H54 (cell line): ENCODE results near the gene ABHD17C.
A peak's percentile ranks its signal among the peaks of the same experiment; 100 is the strongest.
"Not testable (repeated sequence)": the region's sequence is repeated elsewhere in the genome, so short reads cannot be mapped to it uniquely, and the experiment has no call there.

Source experiments
- DNase-seq: peaks from one replicate; pipeline ENCODE4 v3.0.0; 2011; ENCODE audit warnings: low spot score, mixed read lengths; ENCODE audit not compliant: insufficient read length
- FAIRE-seq: peaks from 3 replicates; lab custom pipeline; 2011; peaks lifted over from hg19 to GRCh38; lab: Jason Lieb, UNC
- POLR2A ChIP-seq: IDR thresholded peaks from 2 replicates; pipeline ENCODE4 v1.6.1; 2011; ENCODE audit warnings: low read depth, mild to moderate bottlenecking, low read length

ABHD17C gene

DNA sequence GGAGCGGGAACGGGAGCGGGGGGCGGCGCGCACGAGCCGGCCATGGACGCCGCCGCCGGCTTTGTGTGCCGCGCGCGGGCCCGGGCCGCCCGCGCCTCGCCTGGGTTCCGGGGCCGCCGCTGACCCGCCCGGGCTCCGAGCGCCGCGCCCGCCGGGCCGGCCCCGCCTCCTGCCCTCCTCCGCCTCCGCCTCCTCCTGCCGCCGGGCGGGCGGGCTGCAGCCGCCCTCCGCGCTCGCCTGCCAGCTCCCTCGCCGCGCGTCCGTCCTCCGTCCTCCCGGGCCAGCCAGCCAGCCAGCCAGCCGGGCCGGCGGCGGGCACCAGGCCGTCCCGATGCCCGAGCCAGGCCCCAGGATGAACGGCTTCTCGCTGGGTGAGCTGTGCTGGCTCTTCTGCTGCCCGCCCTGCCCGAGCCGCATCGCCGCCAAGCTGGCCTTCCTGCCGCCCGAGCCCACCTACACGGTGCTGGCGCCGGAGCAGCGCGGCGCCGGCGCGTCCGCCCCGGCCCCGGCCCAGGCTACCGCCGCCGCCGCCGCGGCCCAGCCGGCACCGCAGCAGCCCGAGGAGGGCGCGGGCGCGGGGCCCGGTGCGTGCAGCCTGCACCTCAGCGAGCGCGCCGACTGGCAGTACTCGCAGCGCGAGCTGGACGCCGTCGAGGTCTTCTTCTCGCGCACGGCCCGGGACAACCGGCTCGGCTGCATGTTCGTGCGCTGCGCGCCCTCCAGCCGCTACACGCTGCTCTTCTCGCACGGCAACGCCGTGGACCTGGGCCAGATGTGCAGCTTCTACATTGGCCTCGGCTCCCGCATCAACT, at the start of gene ABHD17C:
TSS of gene ABHD17C (plus strand) at position 212 of the 812 bp plus-strand sequence. CDS start at position 332, 120 bp downstream.
- TF ChIP-seq POLR2A, result peak; percentile 73
- FAIRE-seq (no peak), DNase-seq (no peak)

DNA sequence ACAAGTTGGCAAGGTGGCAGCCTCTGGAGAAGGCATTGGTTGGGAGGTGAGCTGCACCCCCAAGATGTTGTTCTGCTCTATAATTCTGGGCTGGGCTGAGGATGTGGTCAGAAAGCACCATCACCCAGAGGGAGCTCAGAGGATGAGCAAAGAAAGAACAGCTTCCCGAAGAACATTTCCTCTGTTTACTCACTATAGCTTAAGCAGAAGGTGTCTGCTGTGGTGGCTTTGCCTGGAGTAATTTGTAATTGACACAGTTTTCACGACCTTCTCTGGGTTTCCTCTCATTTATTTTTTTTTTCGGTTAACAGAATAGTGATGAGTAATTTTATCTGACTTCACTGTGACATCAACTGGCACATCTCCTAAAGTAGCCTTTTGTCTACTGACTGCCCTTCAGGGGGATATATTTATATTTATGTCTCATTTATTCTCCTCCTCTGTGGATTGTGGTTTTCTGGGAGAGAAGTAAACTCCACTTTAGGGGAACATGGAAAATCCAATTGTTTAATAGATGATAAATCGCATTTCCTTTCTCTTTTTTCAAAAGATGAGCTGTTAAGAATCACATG, 49.5 kb upstream of the ABHD17C start:
- TF ChIP-seq POLR2A, result no peak
- DNase-seq, result no peak
- no peak for FAIRE-seq

DNA sequence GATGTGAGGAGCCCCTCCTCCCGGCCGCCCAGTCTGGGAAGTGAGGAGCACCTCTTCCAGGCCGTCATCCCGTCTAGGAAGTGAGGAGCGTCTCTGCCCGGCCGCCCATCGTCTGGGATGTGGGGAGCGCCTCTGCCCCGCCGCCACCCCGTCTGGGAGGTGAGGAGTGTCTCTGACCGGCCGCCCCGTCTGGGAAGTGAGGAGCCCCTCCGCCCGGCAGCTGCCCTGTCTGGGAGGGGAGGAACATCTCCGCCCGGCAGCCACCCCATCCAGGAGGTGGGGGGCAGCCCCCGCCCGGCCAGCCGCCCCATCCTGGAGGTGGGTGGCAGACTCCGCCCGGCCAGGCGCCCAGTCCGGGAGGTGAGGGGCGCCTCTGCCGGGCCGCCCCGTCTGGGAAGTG, 47.7 kb upstream of the ABHD17C start:
- not testable (repeated sequence) for DNase-seq, FAIRE-seq

DNA sequence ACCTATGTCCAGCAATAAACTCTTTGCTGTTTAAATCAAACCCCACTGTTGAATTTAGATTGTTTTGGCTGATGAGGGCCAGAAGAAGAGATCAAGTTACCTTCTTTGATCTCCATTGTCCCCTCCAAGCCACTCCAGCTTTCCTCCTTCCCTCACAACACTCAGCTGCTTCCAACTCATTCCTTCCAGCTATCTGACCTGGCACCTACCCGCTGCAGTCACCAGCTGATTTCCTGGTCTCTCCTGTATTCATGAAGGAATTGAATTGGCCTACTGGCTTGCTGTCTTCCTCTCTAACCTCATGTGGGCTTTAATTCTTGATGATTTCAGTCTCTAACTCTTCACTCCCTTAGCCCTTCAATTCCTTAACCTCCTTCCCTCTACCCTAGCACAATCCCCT, 40.8 kb upstream of the ABHD17C start:
- no peak for FAIRE-seq
- DNase-seq, result no peak
- TF ChIP-seq POLR2A, result no peak

DNA sequence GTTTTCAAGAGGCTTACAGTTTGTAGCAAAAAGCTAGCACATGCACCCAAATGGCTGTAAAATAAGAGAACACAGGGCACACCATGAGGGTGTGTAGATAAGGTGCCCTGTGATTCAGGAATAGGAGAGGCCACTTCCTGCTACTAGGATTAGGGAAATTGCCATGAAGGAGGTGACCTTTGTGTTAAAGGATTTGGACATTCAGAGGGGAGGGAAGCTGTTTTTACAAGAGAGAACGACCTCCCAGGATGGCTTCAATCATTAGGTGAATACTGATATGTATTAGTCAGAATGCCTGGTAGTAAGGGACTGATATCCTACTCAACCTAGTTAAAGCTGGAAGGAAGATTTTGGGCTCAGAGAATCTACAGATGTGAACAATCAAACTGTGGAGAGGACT, 35.7 kb upstream of the ABHD17C start:
- TF ChIP-seq POLR2A, result no peak
- DNase-seq (no peak), FAIRE-seq (no peak)

DNA sequence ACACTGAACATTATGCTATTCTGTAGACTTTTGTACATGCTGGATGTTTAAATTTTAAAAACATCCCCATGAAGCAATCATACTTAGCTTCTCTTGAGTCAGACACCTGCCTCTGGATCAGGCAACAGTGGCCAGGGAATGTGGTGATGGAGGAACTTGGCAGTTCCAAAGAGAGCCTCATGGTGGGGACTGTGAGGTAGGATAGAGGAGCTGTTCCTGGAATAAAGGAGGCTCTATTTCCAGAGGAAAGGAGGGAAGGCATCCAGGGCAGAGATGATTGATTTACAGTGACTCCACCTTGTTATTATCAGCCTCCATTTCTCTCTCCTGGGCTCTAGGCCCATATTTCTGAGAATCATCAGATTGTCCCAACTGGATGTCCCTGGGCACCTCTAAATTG, 35.0 kb upstream of the ABHD17C start:
- DNase-seq (no peak), FAIRE-seq (no peak)
- no peak for TF ChIP-seq POLR2A

DNA sequence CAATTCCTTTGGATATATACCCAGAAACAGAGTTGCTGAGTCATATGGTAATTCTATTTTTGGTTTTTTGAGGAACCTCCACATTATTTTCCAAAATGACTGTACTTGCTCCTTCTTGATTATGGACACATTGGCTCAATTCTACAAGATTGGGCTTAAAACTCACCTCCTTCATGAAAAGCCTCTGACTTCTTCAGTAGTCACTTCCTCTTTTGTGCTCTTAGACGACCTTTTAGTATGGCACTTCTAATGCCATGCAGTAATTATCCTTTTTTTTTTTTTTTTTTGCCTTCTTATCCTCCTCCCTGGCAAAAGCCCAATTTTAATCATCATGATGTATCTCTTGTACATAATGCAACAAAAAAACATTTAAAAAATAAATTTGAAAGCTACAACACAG, 33.0 kb upstream of the ABHD17C start:
- no peak for FAIRE-seq
- TF ChIP-seq POLR2A, result no peak

DNA sequence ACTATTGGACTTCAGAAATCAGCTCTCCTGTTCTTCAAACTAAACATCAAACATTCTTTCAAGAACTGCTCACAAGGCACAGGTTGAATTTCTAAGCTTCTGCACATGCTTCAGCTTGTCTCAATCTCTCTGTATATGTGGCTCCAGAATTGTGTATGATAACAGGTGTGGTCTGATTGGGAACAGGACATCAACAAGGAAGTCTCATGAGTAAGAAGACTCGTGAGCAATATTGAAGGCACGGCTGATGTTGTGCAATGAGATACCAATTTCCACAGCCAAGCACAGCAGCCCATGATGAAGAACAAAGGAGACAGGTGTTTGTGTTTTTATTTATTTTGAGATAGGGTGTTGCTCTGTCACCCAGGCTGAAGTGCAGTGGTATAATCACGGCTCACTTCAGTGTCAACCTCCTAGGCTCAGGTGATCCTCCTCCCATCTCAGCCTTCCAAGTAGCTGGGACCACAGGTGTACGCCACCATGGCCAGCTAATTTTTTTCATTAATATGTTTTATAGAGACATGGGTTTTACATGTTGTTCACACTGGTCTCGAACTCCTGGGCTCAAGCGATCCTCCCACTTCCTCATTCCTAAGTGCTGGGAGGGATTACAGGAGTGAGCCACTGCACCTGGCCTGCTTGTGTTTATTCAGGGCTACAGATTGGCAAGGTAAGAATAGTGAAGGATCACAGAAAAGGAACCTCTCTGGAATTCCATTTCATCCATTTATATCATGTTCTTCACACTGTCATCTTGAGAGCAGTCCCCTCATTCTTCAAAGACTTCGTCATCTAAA, 32.2 kb upstream of the ABHD17C start:
- no peak for FAIRE-seq
- TF ChIP-seq POLR2A, result no peak

More for the DNA sequence above, 33.0 kb upstream of the ABHD17C start:
- no peak for DNase-seq

DNA sequence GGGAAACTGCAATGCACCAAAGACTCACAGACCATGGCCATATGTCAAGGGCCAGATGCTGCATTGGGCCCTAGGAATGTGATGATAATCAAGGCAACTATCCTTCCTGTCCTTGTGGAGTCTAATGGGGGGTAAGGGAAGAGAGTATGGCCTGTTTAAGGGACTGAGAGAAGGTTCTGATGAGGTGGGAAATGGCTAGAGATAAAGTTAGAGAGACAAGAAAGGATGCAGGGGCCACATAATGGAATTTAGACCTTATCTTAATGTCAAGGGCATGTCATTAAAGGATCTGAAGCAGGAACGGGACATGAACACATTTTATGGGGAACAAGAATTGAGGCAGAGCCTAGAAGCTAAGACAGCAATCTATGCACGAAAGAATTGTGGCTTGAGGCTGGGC, 30.0 kb upstream of the ABHD17C start:
- DNase-seq (no peak), FAIRE-seq (no peak)
- TF ChIP-seq POLR2A, result no peak

More for the DNA sequence above, 32.2 kb upstream of the ABHD17C start:
- no peak for DNase-seq

DNA sequence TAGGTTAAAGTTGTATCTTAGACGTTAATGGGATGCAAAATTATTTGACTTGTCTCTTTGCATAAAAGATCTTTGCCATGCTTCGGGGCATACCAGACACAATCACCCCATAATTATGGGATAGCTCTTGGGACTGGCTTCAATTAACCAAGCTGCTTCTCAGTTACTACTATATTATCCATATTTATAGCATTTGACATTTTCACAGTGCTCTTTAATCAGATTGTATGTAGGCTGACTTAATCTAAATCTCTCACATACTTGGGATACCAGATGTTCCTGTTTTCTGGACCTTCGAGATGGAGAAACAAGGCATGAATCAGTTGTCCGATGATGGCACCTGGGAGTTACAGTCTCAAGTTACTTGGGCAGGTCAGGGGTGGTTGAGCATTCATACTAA, 27.2 kb upstream of the ABHD17C start:
- FAIRE-seq, result no peak
- no peak for DNase-seq
- TF ChIP-seq POLR2A, result no peak

DNA sequence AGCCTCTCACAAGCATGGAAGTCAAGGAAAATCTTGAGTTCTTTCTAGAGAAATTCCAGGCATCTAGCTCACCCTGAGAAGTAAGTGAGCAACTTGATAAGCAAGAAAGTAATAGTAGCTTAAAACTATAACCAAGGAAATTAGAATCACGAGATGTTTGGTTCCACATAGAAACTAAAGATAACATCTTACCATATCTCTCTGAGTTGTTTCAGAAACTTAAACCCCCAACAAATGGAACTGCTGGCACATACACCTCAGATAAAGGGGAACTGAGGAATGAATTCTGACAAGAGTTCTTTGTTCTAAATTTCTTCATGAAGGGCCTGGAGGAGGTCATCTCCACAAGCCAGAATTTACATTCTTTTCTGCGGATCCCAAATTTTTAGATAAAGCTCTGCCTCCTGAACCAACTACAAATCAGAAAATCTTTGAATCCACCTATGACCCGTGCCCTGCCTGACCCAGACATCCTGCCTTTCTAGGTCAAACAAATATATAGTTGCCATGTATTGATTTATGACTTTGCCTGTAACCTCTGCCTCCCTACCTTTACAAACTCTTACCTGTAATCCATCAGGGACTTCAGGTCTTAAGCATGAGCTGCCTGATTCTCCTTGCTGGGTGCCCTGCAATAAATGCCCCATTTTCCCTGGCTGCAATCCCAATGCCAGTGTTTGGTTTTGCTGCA, 26.4 kb upstream of the ABHD17C start:
- no peak for FAIRE-seq
- TF ChIP-seq POLR2A, result no peak
- no peak for DNase-seq

DNA sequence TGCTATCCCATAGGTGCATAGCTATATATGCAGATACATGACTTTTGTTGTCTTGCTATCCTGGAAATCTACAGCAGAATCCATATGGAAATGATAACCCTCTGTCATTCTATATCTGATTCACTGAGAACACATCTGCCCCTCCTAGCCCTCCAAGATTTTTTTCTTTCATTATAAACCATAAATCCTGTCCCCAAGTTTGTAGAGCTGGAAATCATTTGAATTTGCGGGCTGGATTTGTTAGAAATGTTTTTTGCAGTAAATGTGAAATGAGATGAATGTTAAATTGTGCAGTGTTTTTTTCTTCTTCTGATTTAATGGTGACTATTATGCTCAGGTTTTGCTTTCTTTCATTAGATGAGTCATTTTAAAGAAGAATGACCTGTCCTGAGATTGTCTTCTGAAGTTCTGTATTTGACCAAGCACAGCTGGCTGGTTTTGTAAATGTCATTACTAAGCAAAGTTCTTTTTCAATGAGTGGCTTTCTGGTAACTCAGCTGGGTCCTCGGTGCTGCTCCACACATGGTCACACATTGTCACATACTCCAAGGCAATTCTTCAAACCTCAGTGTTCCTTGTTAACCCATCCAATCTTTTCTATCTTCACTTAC, 25.3 kb upstream of the ABHD17C start:
- DNase-seq (no peak), FAIRE-seq (no peak)
- no peak for TF ChIP-seq POLR2A

DNA sequence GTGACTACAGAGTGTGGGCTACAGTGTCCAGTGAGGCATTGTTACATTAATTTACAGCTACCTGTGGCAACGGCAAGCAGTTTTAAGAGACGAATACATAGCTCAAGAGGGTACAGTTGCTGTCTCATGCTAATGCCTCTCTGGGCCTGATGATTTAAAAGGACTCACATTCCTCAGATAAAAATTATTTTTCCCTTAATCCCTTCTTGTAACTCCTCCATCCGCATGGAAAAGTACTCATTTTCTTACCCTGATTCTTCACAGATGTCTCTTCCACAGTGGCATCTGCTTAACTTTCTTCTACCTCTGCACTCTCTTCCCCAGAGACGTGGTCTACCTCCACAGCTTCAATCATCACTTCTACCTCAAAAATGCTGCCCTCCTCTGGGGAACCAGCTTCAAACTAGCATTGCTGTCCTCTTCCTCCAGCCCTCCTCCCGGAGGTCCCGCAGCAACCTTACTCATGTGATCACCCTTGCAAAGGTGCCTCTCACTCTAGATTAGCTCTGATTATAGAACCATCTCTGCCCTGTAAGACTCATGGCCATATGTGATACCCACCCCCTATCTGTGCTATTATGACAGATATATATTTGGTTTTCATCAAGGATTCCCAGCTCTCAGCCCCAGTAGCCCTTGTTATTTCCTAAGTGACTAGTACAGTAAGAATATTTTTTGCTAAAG, 21.4 kb upstream of the ABHD17C start:
- DNase-seq, result no peak
- TF ChIP-seq POLR2A, result no peak
- no peak for FAIRE-seq
